AG04450 (cell line): ENCODE measurements around the gene FOXP2. TPM values are rescaled to one million over a fixed set of nuclear protein-coding genes. Genes with fewer than 3 reads are reported as not detected.
"Not testable (repeated sequence)": the region's sequence is repeated elsewhere in the genome, so short reads cannot be mapped to it uniquely, and the experiment has no call there.

Source experiments
- CTCF ChIA-PET: fragments of 300-600, 350-600 bp; formaldehyde crosslinking; extraction: SDS; loops from one replicate; lab custom pipeline; 2022; ENCODE audit warnings: antibody characterized with exemption, inconsistent platforms; lab: Charles Lee
- POLR2A ChIA-PET: fragments of 350-600 bp; formaldehyde crosslinking; extraction: SDS; loops from one replicate; lab custom pipeline; 2021; ENCODE audit warnings: antibody characterized with exemption, inconsistent platforms; lab: Yijun Ruan, JAX
- DNase-seq: peaks from one replicate; pipeline ENCODE4 v3.0.0-alpha.2; 2011; ENCODE audit warnings: low read depth, low spot score
- H3K27ac ChIP-seq: one replicate; pipeline ENCODE4 v1.5.1; 2012; ENCODE audit warnings: low read depth, low read length, control low read depth
- H3K27me3 ChIP-seq: one replicate; pipeline ENCODE4 v1.6.0; 2012; ENCODE audit warnings: low read length; ENCODE audit not compliant: control insufficient read depth, insufficient read depth
- H3K4me3 ChIP-seq: 2 replicates; pipeline ENCODE4 v1.5.1; 2011; ENCODE audit warnings: mild to moderate bottlenecking, low read depth, low read length, control low read depth
- H3K9me3 ChIP-seq: 2 replicates; pipeline ENCODE4 v1.5.1; 2012; ENCODE audit warnings: low read length; ENCODE audit not compliant: control insufficient read depth, insufficient read depth
- polyA plus RNA-seq: library from polyadenylated mRNA; depleted of rRNA; stranded (reverse); fragments of >200 nt; gene quantifications from 2 replicates; pipeline ENCODE4 v1.2.3, GENCODE V29; 2011
- TF ChIP-seq, protein P1 (sequence below): IDR thresholded peaks from 2 replicates; pipeline ENCODE4 v1.5.1; 2011; ENCODE audit warnings: low read depth, low read length, control low read depth, inconsistent platforms

Gene FOXP2
- polyA plus RNA-seq, 1 experiment = 2.8 TPM

- ChIA-PET POLR2A (no interaction called here), CTCF (no interaction called here)
- TF ChIP-seq, protein P1, sequence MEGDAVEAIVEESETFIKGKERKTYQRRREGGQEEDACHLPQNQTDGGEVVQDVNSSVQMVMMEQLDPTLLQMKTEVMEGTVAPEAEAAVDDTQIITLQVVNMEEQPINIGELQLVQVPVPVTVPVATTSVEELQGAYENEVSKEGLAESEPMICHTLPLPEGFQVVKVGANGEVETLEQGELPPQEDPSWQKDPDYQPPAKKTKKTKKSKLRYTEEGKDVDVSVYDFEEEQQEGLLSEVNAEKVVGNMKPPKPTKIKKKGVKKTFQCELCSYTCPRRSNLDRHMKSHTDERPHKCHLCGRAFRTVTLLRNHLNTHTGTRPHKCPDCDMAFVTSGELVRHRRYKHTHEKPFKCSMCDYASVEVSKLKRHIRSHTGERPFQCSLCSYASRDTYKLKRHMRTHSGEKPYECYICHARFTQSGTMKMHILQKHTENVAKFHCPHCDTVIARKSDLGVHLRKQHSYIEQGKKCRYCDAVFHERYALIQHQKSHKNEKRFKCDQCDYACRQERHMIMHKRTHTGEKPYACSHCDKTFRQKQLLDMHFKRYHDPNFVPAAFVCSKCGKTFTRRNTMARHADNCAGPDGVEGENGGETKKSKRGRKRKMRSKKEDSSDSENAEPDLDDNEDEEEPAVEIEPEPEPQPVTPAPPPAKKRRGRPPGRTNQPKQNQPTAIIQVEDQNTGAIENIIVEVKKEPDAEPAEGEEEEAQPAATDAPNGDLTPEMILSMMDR = no peak
- Histone ChIP-seq H3K9me3 (no peaks in the 10 kb centered on the region), H3K4me3 (no peak overlapping the region), H3K27ac (no peak overlapping the region), H3K27me3 (no peaks in the 10 kb centered on the region)
- no peak for DNase-seq
These were observed 88.0 kb downstream of the FOXP2 start for GRCh38 chr7:114502454-114503254.

DNA sequence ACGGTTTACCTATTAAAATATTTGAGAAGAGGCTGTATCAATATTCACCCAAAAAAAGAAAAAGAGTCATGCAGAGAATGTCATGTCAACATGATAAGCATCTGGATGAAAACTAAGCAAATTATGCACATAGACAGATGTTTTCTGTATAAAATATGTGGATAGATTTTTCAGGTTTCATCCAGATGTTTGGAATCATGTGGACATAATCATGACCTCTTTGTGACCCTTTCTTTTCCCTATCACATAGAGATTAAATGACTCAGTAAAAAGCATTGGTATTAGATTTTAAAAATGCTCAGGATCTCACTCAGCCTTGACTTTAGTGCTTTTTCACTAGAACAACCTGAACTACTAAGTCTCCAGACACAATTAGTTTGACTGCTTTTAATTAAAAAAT is 90.0 kb downstream of the FOXP2 start:
- H3K27me3 ChIP-seq = no peaks in the 10 kb centered on the region
- POLR2A ChIA-PET = no interaction called here
- CTCF ChIA-PET = no interaction called here
- TF ChIP-seq, protein P1 = no peak
- no peak overlapping the region for H3K4me3 ChIP-seq
- DNase-seq = no peak
- no peak overlapping the region for H3K27ac ChIP-seq
- no peaks in the 10 kb centered on the region for H3K9me3 ChIP-seq

- H3K9me3 ChIP-seq = no peaks in the 10 kb centered on the region
- no peak for DNase-seq
- no peak overlapping the region for H3K27ac ChIP-seq
- CTCF ChIA-PET = no interaction called here
- H3K27me3 ChIP-seq = no peaks in the 10 kb centered on the region
- POLR2A ChIA-PET = no interaction called here
- TF ChIP-seq, protein P1 = no peak
- H3K4me3 ChIP-seq = no peak overlapping the region
These were observed 92.8 kb downstream of the FOXP2 start for GRCh38 chr7:114507381-114507780.

- DNase-seq = no peak
- TF ChIP-seq, protein P1 = no peak
- ChIA-PET POLR2A (no interaction called here), CTCF (no interaction called here)
- no peak overlapping the region for H3K27ac ChIP-seq
- H3K9me3 ChIP-seq = no peaks in the 10 kb centered on the region
- no peak overlapping the region for H3K4me3 ChIP-seq
- H3K27me3 ChIP-seq = no peaks in the 10 kb centered on the region
These were observed 93.5 kb downstream of the FOXP2 start for GRCh38 chr7:114508086-114508485.

GRCh38 chr7:114510824-114511223 is 96.2 kb downstream of the FOXP2 start:
- H3K27me3 ChIP-seq, H3K4me3 ChIP-seq, POLR2A ChIA-PET, DNase-seq, H3K9me3 ChIP-seq, H3K27ac ChIP-seq, CTCF ChIA-PET: not testable (repeated sequence)
